TTC549 (cell line): Measurements from ENCODE around the gene IL27RA.

ENCODE experiments used
- FAIRE-seq: peaks from 2 replicates; lab custom pipeline; 2012; peaks lifted over from hg19 to GRCh38; lab: Jason Lieb, UNC

The IL27RA gene

DNA sequence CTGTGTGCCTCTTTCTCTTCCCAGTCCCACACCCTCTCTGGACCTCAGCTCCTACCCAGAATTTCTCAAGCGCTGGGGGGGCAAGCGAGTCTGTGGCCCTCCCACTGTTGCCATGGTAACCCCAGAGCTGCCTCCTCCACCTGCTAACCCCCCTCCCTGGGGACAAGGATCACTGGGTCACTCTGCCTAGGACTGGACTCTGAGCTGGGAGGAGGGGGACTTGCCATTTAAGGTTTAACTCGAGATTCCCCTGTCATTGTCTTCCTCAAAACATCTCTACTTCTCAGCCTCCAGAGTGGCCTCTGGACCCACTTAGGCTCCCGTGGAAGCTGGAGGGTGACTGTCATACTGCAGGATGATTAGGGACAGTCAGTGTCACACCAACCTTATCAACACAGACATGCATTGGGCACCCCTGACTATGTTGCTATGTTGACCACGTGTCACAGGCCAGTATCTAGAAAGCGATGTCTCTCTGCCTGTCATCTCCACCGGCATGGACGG is 28.1 kb downstream of the IL27RA start:
- no peak for FAIRE-seq

DNA sequence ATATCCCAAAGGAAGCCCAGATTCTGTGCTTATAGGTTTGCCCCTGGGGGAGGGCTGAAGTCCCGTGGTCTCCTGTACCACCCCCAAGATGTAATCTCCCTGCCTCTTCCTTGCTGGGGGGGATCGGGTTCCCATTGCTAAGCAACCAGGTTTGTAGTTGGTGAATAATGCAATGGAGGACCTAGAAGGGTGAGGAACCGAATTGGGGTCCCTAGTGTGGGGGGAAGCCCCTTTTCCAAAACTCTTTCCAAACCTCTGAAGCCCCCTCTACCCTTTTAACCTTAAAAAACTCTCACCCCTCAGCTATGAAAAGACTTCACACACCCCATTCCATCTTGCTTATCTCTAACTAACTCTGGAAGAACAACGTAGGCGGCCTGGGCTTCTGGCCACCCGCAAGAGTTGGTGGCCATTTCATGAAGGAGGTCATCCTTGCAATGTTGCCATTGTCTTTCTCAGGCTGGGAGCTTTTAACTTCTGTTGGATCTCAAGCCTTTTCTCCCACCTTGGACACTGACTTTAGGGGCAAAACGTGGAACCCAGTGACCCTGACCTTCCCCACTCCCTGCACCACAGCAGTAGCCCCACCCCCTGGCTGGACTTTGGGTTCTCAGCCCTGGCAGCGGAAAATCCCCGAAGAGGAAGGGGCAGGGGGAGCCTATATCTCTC is 29.7 kb downstream of the IL27RA start:
- no peak for FAIRE-seq

DNA sequence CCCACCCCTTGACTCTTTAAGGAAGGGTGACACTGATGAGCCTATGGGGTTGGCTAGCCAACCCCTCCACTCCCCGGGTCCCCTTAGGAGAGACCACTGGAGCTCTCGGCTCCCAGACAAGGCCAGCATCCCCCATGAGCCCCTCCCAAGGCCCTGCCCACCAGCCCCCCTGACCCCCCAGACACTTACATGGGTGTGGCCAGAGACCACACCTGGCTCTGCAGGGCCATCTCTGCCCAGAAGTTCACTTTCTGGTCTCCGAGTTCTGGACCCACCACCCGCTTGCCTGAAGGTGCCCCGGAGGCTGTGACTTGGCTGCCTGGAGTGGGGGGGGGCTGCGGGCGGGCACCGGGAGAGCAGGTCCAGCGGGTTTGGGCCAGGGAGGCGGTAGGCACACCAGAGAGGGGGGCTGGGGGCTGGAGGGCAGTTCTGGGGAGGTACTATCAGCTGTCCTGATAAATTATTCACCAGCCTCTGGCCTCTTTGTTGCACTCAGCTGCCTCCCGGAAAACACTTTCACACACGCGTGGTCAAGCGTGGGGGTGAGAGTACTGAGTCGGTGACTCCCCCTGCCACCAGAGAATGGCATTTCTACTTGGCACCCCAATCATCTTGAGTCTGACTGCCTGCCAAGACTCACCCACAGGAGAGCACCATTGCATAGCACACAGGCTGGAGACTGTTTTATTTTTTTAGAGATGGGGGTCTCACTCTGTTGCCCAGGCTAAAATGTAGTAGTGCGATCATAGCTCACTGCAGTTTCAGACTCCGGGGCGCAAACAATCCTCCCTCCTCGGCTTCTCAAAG is 30.4 kb downstream of the IL27RA start, which contains the start of gene PALM3:
Gene PALM3 (minus strand): TSS at position 326 of the 807 bp plus-strand sequence. CDS start 96 bp downstream, at position 230.
- FAIRE-seq, result no peak

DNA sequence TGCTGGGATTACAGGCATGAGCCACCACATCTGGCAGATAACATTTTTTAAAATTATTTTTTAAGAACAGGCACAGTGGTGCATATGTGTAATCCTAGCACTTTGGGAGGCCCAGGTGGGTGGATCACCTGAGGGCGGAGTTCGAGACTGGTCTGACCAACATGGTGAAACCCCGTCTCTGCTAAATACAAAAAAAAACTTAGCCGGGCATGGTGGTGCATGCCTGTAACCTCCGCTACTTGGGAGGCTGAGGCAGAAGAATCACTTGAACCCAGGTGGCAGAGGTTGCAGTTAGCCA is 30.9 kb downstream of the IL27RA start:
- no peak for FAIRE-seq

DNA sequence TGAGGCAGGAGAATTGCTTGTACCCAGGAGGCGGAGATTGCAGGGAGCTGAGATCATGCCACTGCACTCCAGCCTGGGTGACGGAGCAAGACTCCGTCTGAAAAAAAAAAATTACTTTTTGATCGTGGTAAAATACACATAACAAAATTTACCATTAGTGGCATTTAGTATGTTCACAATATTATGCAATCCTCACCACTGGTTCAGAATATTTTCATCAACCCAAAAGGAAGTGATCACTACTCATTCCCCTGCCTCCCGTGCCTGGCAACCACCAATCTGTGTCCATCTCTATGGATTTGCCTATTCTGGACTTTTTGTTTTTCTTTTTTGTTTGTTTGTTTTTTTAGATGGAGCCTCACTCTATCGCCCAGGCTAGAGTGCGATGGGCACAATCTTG is 31.5 kb downstream of the IL27RA start:
- FAIRE-seq, result no peak

DNA sequence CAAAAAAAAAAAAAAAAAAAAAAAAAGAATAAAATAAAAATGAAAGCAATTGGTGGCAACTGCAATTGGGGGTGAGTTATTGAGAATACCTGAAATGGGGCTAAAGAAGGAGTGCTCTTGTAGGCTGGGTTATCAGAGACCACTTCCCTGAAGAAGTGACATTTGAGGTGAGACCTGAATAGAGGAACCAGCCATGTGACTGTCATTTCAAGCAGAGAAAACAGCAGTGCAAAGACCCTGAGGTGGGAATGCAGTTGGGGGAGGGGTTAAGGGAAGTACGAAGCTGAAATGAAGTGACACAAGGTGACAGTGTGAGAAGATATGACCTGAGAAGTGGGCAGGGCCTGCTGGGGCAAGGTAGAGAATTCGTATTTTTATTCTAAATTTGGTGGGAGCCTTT is 34.6 kb downstream of the IL27RA start:
- FAIRE-seq, result no peak

DNA sequence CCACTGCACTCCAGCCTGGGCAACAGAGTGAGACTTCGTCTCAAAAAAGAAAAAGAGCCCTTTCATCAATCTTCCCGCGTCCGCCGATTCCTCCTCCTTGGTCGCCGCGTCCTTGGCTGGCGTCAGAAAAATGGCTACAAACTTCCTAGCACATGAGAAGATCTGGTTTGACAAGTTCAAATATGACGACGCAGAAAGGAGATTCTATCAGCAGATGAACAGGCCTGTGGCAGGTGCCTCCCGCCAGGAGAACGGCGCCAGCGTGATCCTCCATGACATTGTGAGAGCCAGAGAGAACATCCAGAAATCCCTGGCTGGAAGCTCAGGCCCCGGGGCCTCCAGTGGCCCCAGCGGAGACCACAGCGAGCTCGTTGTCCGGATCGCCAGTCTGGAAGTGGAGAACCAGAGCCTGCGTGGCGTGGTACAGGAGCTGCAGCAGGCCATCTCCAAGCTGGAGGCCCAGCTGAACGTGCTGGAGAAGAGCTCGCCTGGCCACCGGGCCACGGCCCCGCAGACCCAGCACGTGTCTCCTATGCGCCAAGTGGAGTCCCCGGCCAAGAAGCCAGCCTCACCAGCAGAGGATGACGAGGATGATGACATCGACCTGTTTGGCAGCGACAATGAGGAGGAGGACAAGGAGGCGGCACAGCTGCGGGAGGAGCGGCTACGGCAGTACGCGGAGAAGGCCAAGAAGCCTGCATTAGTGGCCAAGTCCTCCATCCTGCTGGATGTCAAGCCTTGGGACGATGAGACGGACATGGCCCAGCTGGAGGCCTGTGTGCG is 38.9 kb downstream of the IL27RA start:
- FAIRE-seq, result no peak

DNA sequence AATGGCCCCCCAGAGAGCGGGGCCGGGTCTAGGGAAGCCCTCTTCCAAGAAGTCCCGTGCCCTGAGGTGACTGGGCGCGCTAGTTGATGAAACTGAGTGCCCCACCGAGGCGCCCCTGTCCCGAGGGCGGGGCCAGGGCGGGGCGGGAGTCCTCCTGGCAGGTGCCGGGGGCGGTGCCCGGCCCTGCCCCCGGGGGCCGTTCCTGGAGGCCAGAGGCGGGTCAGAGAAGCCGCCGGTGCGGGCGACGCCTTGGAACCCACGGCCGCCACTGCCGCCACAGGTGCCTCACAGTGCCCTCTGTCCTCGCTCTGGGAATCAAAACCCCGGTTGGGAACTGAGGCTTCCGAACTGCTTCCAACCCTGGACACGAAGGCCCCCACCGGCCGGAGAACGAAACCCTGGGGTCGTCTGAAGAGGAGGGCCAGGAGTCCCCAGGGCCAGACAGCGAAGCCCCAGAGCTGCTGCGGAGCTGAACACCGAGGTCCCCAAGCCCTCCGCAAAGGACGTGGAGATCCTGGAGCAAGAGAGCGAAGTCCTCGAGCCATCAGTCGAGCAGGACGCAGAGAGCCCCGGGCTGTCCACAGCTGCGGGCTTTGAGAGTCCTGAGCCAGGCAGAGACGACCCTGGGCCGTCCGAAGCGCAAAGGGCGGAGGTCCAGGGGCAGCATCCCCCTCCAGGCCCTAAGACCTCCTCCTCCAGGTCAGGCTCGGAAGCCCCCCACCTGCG is 41.1 kb downstream of the IL27RA start, which contains the start of gene MISP3:
Gene MISP3 (plus strand): TSS at position 252 of the 726 bp plus-strand sequence. CDS start 524 bp downstream, outside the sequence.
- FAIRE-seq, result no peak

DNA sequence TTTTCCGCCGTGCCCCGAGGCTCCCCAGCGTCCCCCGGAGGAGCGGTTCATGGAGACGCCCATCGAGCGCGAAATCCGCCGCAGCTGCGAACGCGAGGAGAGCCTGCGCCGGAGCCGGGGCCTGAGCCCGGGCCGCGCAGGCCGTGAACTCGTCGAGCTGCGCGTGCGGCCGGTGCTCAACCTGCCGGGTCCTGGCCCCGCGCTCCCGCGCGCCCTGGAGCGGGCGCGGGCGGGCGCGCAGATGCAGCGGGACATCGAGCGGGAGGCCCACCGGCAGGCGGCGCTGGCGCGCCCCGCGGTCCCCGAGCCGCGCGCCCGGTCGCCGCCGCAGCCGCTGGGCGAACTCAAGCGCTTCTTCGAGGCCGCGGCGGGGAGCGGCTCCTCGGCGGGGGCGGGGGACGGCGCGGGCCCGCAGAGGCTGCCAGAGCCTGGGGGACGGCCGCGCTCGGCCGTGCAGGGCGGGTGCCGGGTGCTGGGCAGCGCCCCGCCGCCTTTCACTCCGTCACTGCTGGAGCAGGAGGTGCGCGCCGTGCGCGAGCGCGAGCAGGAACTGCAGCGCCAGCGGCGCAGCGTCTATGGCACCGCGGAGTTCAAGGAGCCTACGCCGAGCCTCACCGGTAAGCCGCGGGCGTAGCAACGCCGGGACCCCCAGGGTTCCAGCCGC is 41.8 kb downstream of the IL27RA start:
- no peak for FAIRE-seq

DNA sequence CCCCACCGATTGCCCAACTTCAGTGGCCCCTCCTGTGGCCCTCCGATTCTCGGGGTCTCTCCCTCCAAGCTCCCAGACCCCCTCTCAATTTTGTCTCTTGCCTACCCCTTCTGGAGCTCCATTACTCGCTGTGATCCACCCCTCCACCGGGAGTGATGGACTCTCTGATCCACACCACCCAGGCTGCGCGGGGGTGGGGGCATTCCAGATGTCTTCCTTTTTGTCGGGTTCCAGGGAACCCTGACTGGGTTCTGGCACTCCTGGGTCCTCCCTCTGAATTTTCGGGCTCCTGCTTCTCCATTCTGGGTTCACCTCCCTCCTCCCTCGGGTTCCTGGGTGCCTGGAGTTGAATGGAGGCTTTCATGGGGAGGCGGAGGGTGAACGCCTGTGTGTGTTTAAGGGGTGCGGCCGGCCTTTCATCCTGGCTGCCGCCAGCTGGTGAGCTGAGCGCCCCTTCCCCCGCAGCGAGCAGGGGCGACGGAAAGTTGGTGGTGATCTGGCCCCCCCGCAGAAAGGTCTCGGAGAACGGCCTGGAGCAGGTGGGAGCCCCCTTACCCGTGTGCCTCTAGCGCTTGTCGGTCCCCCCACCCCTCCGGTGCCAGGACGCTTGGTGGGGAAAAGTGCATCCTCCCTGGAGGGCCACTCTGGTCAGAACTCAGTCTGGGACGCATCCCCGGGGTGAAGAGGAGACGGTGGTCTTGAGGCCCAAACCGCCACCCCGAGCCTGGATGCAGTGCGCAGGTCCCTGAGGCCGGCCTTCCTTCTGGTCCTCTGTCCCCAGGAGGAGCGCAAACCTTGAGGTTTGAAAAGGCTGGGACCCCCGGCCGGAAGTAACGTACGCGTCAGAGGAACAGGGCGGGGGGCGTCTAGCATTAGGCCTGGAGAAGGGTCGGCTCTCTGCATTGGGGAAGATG is 42.6 kb downstream of the IL27RA start:
- no peak for FAIRE-seq

DNA sequence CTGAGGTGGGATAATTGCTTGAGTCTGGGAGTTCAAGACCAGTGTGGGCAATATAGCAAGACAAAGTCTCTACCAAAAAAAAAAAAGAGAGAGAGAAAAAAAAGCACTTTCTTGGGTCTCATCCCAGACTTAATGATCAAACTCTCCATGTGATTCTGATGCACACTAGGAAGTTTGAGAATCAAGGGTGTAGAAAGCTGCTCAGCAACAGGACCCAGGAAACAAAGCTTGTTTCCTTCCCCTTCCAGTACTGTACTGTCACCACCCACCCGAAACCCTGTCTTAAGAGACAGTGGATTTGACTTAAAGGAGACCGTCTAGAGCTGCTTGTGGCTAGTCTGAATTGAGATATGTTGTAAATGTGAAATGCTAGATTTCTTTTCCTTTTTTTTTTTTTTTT is 46.8 kb downstream of the IL27RA start:
- FAIRE-seq, result no peak

DNA sequence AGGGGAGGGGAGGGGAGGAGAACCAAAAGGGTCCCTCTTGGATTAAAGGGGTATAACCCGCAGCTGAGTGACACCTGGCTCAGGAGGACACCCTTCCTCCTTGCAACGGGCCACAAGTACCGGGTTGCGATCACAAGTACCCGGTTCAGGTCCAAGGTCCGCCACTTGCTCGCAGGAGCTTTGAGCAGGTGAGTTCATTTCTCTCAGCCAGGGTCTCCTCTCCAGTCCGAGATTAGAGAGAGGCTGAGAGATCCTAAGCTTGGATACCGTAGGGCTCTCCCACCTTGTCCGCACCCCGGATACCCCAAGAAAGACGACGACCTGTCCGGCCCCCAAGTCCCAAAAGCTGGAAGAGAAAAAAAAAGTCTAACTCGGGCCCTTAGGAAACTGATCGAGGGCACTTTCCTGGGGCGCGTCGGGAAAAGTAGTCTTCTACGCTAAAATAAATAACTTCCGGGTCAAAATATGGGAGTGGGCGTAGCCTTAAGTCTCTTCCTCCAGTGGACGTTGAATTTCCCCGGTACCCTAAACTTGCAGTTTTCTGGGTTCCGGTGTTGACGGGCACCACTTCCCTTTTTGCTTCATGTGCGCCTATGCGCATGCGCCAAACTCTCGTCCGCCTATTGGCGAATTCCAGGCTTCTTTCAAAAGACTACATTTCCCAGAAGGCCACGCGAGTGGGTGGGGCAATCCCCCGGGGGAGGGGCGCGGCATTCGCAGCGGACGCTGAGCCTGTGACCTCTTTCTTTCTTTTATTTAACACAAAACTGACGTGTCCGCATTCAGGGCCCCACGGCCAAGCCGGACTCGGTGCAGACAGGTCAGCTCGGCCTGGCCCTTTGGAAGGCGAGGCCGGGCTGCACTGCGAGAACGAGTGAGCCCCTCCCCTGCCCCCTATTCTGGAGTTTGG is 49.6 kb downstream of the IL27RA start:
- FAIRE-seq, result peak; percentile 99

DNA sequence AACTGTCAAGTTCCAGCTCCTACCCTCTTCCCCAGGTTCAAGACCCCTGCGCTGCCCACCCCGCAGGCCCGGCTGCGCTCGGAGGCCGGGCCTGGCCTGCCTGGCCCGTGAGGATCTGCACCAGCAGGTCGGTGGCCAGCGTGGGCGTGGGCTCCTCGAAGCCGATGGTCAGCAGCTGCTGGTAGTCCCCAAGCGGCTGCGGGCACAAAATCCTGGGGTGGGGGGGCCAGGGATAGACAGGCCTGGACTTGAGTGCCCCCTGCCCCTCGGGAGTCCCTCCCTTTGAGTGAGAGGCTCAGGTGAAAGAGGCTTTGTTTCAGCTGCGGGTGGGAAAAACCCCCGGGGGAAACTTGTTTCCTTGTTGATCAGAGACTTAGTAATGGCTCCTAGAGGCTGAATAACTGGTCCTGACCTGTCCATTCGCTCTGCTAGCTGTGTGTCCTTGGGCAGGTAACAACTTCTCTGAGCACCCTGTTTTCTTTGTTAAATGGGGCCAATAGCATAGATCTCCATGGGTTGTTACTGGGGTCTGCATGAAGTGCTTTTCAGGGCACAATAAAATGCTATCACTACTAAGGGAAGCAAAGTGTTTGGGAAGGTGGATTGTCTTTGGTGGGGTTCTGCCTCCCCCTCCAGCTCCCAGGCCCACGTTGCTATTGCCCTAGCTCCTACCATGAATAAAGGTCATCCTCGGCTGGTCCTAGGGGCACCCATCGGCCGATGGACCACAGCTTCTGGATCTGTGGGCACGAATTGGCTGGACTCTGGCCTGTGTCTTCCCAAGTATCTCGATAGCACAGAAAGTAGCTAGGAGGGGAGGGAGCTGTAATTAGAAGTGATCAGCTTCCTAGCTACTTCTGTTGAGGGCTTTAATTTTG is 50.5 kb downstream of the IL27RA start:
- no peak for FAIRE-seq

DNA sequence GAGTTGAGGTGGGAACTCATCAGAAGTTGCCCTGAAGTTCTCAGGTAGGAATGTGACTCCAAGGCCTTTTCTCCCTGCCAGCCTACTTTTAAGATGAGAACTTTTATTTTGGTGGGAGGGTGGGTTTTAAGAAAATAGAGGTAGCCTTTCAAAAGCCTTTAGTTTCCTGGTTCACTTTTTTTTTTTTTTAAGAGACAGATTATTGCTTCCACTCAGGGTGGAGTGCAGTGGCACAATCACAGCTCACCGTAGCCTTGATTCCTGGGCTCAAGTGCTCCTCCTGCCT is 51.1 kb downstream of the IL27RA start:
- FAIRE-seq, result no peak

DNA sequence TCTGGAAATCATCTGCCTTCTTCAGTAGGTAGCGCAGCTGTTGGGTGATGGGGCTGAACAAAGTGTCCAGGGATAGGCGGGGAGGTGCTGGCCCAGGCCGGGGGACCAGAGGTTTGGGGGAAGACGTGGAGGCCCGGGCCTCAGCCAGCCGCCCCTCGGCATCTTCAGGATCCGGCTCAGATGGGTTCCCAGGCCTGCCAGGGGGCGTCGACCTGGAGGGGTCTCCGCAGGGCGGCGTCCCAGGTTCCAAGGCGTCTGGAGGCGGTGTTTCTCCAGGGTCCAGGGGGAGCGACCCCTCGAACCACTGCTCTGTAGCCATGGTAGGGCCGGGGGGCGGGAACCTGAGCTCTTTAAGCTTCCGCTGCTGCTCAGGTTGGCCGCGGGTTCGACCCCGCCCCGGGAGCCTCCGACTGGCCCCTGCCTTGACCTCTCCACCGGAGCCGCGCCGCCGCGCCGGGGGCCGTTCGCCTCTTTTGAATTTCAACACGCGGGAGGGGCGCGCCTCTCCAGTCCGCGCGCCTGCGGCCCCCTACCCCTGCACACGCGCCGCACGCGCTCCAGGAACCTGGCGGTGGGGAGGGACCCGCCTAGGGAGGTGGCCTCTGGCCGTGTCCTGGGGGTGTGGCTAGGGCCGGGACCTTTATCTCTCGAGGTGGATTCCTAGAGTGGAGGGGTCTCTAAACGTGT is 53.9 kb downstream of the IL27RA start, which contains the start of gene C19orf67:
Gene C19orf67 (minus strand): TSS at position 475 of the 687 bp plus-strand sequence. CDS start 156 bp downstream, at position 319.
- FAIRE-seq, result no peak

DNA sequence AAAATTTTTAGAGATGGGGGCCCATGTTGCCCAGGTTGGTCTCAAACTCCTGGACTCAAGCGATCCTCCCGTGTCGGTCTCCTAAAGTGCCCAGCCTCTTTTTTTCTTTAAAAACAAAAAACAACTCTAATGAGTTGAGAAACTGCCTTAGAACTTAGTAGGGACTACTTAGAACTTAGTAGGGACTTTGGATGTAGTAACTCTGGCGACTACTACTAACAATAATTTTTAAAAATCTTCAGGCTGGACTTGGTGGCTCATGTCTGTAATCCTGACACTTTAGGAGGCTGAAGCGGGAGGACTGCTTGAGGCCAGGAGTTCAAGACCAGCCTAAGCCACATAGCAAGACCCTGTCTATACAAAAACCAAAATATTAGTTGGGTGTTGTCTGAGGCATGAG is 54.5 kb downstream of the IL27RA start:
- FAIRE-seq, result no peak

DNA sequence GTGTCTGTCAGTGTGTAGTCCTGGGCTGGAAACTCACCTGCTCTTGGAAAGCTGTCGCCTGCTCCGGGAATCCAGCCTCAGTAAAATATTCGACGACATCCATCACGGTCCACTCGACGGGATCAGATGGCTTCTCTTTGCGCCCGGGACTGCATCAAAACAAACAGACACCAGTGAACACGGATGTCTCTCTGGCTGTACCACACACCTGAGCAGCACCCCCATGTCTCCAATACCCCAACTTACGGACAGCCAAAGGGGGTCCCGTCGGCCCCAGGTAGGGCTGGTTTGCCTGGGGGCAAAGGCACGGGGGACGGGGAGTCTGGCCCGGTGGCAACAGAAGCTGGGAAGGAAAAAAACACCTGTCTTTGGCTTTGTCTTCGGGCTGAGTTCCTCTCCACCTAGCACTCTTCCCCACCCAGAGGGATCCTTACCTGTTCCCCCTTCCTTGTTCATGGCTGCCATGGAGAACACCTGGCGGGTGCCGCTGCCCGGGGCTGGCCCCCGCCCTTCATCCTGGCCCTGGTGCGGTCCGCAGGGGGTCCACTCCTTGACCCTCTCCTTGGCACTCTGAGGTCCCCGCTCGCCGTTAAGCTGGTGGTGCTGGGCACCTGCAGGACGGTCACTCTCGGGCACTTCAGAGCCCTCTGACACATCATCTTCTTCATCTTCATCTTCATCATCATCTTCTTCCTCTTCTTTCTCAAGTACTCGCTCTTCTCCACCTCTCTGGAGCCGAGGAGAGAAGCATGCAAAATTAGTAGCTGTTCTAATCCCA is 57.3 kb downstream of the IL27RA start:
- no peak for FAIRE-seq
